Naive B cell (primary cell): ENCODE results near the gene GCH1. TPM values are rescaled to one million over a fixed set of nuclear protein-coding genes. Genes with fewer than 3 reads are reported as not detected.

Experiments
- ATAC-seq, 2 donors: fragments of 150-1000 bp; cut with Tn5 transposase; 2 replicates each; pipeline ENCODE4 v1.10.0; 2021; ENCODE audit warnings: low read depth in 2 of 2, mild to moderate bottlenecking in 2 of 2, moderate library complexity in 2 of 2
- DNase-seq: peaks from one replicate; pipeline ENCODE4 v3.0.0; 2022
- H3K27ac Mint-ChIP-seq, 6 donors: one replicate each; pipeline ENCODE4 v1.8.0; 2020 to 2022; ENCODE audit warnings: mild to moderate bottlenecking in 6 of 6, mixed read lengths in 6 of 6, moderate library complexity in 5 of 6, inconsistent platforms in 2 of 6
- H3K27me3 Mint-ChIP-seq, 3 donors: one replicate each; pipeline ENCODE4 v1.8.0; 2021 to 2022; ENCODE audit warnings: mixed read lengths in 3 of 3, mild to moderate bottlenecking in 1 of 3
- H3K36me3 Mint-ChIP-seq, 2 donors: one replicate each; pipeline ENCODE4 v1.8.0; 2020 to 2022; ENCODE audit warnings: mixed read lengths in 2 of 2, inconsistent platforms in 1 of 2, mild to moderate bottlenecking in 1 of 2
- H3K4me1 Mint-ChIP-seq, 3 donors: one replicate each; pipeline ENCODE4 v1.8.0; 2020 to 2022; ENCODE audit warnings: mixed read lengths in 3 of 3, inconsistent platforms in 1 of 3, mild to moderate bottlenecking in 1 of 3, moderate library complexity in 1 of 3
- H3K4me3 Mint-ChIP-seq, 8 donors: one replicate each; pipeline ENCODE4 v1.8.0; 2020 to 2022; ENCODE audit warnings: mild to moderate bottlenecking in 8 of 8, mixed read lengths in 8 of 8, moderate library complexity in 8 of 8, inconsistent platforms in 2 of 8
- H3K9me3 Mint-ChIP-seq, 7 donors: one replicate each; pipeline ENCODE4 v1.8.0; 2020 to 2022; ENCODE audit warnings: mixed read lengths in 7 of 7, mild to moderate bottlenecking in 5 of 7, inconsistent platforms in 2 of 7, moderate library complexity in 1 of 7
- polyA plus RNA-seq, 6 donors: library from polyadenylated mRNA; unstranded; fragments of 300-500 nt; fragmentation: Illumina TruSeq; gene quantifications; one replicate each; pipeline ENCODE4 v1.2.3, GENCODE V29; 2021; ENCODE audit warnings: low read depth in 6 of 6

The GCH1 gene
- polyA plus RNA-seq, 6 donors from 2014 or later, result 18.8 to 31.2 (median 27.8) TPM

DNA sequence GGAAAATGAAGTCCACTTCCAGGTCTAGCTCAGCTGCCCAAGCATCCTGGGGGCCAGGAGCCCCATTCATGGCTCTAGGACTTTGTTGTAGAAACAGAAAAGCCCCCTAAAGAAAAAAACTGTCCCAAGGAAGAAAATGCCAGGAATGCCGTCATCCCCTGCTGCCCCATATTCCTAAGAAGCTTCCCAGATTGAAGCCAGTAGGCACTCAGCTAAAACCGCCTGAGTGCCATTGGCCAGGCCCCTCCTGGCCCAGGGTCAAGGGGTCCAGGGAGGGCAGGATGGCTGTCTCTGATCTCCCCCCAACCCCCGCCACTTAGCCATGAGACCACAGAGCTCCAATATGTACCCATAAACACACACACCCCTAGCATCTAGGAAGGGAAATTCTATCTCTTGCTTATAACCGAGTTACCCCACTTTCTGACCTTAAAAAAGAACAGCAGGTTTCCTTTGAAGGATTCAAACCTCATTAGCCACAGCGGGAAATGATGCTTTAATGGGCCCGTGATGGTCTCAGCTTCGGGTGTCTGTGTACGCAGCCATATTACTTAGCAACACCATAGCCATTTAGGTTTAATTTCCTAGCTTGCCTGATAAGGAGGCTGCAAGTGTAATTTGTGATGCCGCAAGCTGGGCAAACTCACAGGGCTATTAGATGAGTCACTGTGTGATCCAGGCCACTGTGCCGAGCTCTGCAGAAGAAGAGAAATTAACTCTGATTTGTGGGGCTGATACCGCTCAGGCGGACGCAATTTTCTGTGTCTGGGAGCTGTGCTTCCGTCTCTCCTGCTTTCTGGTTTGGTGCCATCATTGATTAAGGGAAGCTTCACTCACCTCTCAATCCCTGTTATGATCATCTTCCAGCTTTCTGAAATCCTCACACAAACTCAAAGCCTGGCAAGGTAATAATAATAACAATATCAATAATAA is 84.2 kb downstream of the GCH1 start:
- Mint-ChIP-seq H3K36me3 (peaks cover 0 to 5% of the 10 kb centered on the region in 2 donors), H3K4me1 (no peaks in the 10 kb centered on the region), H3K27ac (peak overlapping the region in 1 of 6 donors; percentile 30), H3K27me3 (peaks cover 0 to 25% (median 12%) of the 10 kb centered on the region in 3 donors), H3K4me3 (no peak overlapping the region), H3K9me3 (peaks cover 1 to 13% (median 5%) of the 10 kb centered on the region in 7 donors)
- ATAC-seq, result no peak
- DNase-seq, result no peak

DNA sequence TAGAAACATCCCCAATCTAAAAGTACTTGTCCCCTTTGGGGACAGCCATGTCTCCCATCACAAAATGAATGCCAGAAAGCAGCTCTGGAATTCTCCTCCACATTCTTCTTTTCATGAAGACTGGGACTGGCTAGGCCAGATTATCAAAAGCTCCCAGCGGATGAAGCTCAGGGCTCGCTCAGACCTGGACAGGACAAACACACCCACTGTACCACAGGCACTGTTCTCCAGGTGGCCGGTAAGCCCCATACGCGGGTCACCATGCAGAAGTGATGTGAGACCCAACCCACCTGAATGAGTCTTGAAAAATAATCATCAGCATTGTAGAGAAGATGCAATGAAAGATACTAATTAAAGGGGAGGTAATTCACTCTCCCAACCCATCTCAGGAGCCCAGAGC is 85.1 kb downstream of the GCH1 start:
- H3K27me3 Mint-ChIP-seq, result peaks cover 0 to 25% (median 12%) of the 10 kb centered on the region in 3 donors
- H3K4me1 Mint-ChIP-seq, result no peaks in the 10 kb centered on the region
- H3K9me3 Mint-ChIP-seq, result peaks cover 0 to 4% (median 2%) of the 10 kb centered on the region in 7 donors
- no peak for ATAC-seq
- no peak overlapping the region for H3K4me3 Mint-ChIP-seq
- peaks cover 0 to 3% of the 10 kb centered on the region in 2 donors for H3K36me3 Mint-ChIP-seq
- H3K27ac Mint-ChIP-seq, result no peak overlapping the region
- no peak for DNase-seq

DNA sequence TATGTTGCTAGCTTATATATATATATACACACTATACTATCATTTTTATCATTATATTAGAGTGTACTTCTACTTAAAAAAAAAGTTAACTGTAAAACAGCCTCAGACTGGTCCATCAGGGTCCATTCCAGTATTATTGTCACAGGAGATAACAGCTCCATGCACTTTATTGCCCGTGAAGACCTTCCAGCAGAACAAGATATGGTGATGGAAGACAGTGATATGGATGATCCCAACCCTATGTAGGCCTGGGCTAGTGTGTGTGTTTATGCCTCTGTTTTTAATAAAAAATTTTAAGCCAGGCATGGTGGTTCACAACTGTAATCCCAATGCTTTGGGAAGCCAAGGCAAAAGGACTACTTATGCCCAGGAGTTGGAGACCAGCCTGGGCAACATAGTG is 86.2 kb downstream of the GCH1 start:
- Mint-ChIP-seq H3K27me3 (peaks cover 0 to 25% (median 12%) of the 10 kb centered on the region in 3 donors), H3K4me1 (no peaks in the 10 kb centered on the region), H3K27ac (peak overlapping the region in 1 of 6 donors; percentile 48), H3K4me3 (no peak overlapping the region), H3K36me3 (no peaks in the 10 kb centered on the region), H3K9me3 (no peaks in the 10 kb centered on the region)
- ATAC-seq (no peak), DNase-seq (no peak)

DNA sequence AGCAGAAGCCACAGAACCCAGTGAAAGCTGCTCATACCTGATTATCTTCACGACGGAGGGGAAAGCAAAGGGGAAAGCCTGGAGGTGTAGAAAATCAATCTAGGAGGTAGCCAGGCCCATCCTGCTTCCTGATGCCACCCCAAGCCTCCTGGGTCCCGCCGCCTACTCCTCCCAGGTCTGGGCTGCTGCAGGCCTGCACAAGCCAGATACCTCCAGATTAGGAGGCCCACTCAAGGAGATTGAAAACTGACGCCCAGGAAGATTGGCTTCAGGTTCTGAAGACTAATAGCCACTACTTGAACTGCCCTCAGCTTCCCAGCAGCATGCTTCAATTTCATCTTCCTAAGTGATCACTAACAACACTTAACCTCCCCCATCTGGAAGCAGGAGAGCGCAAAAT is 87.1 kb downstream of the GCH1 start:
- Mint-ChIP-seq H3K4me3 (no peak overlapping the region), H3K27me3 (peaks cover 0 to 22% (median 10%) of the 10 kb centered on the region in 3 donors), H3K36me3 (no peaks in the 10 kb centered on the region), H3K27ac (peak overlapping the region in 2 of 6 donors; percentile 20 to 73), H3K9me3 (no peaks in the 10 kb centered on the region), H3K4me1 (no peaks in the 10 kb centered on the region)
- ATAC-seq (no peak), DNase-seq (no peak)

DNA sequence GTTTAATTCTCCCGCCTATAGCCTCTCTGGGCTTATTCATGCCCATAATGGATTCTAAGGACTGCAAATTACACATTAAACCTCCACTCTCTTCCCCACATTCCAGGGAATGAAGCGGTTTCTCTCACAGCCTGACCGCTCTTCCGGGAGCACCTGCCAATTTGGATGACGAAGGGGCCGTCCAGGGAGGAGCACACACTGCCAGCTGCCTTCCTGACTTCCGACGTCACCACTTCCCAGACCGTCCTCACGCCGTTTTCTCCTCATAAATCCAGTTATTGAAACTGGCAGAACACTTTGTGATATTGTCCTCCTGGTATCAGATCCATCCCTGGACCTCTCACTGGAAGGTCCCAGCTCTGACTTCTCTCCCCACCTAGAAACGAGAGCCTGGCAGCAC is 87.6 kb downstream of the GCH1 start:
- Mint-ChIP-seq H3K4me3 (no peak overlapping the region), H3K4me1 (no peaks in the 10 kb centered on the region), H3K9me3 (no peaks in the 10 kb centered on the region), H3K27me3 (peaks cover 0 to 17% (median 5%) of the 10 kb centered on the region in 3 donors), H3K36me3 (no peaks in the 10 kb centered on the region), H3K27ac (peak overlapping the region in 1 of 6 donors; percentile 73)
- no peak for DNase-seq
- ATAC-seq, result no peak

DNA sequence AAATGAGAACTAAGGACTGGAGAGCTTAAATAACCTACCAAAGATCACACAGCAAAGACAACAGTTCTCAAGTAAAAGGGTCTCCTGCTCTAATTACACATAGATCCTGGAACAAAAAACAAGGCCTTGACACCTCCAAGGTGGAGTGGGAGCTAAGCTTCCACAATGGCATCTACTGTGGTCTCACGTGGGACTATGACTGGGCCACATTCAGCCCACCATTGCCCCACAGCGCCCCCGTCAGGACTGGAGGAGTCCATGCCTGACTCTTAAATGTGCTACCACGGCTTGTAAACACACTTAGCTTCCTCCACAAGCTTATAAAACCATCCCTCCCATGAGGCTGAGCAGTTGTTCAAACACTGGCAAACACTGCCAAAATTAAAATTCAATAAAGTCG is 88.5 kb downstream of the GCH1 start:
- ATAC-seq, result no peak
- Mint-ChIP-seq H3K27ac (no peak overlapping the region), H3K36me3 (no peaks in the 10 kb centered on the region), H3K4me3 (no peak overlapping the region), H3K27me3 (peaks cover 0 to 8% (median 0%) of the 10 kb centered on the region in 3 donors), H3K9me3 (no peaks in the 10 kb centered on the region), H3K4me1 (no peaks in the 10 kb centered on the region)
- no peak for DNase-seq

DNA sequence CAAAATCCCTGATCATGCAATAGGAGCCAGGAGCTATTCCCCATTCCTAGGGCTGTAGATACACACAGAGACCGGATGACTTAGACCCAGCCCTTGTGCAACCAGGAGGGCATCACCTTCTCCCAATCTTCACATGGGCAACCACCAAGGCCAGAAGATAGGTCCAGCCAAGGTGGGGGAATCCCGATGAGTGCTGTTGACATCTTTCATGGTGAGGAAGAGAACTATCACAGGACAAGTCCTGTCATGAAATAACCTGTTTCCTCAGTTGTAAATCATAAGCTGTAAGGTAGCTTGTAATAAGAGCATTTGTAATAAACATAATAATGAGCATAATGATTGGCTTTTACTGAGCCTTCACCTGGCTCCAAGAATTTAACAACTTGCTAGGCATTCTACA is 89.5 kb downstream of the GCH1 start:
- H3K9me3 Mint-ChIP-seq, result no peaks in the 10 kb centered on the region
- H3K36me3 Mint-ChIP-seq, result no peaks in the 10 kb centered on the region
- H3K4me3 Mint-ChIP-seq, result no peak overlapping the region
- ATAC-seq (no peak), DNase-seq (no peak)
- H3K27me3 Mint-ChIP-seq, result peaks cover 0 to 8% (median 0%) of the 10 kb centered on the region in 3 donors
- peak overlapping the region in 1 of 6 donors; percentile 10 for H3K27ac Mint-ChIP-seq
- no peaks in the 10 kb centered on the region for H3K4me1 Mint-ChIP-seq

DNA sequence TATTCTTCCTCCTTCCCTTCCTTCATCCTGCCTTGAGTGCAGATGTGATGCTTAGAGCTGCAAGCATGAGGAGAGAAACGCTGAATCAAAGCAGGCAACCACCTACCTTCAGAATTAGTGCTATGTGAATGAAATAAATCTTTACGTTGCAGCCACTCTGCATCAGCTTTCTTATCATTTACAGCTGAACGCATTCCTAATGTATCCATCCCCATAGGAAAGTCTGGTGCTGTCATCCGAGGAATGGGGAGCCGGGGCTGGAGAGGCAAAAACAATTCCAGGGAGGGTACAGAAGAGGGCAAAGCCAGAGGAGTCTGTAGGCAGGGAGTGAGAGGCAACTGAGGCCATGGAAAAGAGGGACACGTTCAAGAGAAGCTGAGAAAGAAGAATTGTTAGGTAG is 90.0 kb downstream of the GCH1 start:
- Mint-ChIP-seq H3K27me3 (peaks cover 0 to 8% (median 0%) of the 10 kb centered on the region in 3 donors), H3K4me3 (peak overlapping the region in 1 of 8 donors; percentile 42)
- no peak for ATAC-seq

DNA sequence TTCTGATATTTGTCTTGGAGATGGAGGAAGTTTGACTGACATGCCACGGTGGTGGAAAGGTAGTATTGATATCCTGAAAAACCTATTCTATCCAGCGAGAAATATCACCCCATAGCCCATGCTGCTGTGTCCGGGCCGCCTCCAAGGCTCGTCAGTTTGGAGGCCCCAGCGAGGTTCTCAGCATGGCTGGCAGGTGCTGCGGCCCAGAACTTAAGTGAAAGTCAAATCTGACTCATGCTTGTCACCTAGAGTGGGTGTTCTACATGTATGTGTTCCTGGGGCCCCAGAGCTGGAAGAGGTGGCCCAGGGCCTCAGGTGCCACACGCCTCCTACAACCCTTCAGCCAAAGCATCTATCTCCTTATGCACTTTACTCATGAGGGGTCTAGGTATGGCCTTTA is 92.9 kb downstream of the GCH1 start:
- no peaks in the 10 kb centered on the region for H3K9me3 Mint-ChIP-seq
- no peak for ATAC-seq
- DNase-seq, result no peak
- H3K4me3 Mint-ChIP-seq, result no peak overlapping the region
- H3K36me3 Mint-ChIP-seq, result no peaks in the 10 kb centered on the region
- peaks cover 8 to 11% (median 10%) of the 10 kb centered on the region in 3 donors for H3K27me3 Mint-ChIP-seq
- peaks cover 6 to 12% (median 7%) of the 10 kb centered on the region in 3 donors for H3K4me1 Mint-ChIP-seq
- peak overlapping the region in 1 of 6 donors; percentile 5 for H3K27ac Mint-ChIP-seq

More for the DNA sequence above, 90.0 kb downstream of the GCH1 start:
- Mint-ChIP-seq H3K4me1 (no peaks in the 10 kb centered on the region), H3K27ac (no peak overlapping the region), H3K9me3 (no peaks in the 10 kb centered on the region), H3K36me3 (no peaks in the 10 kb centered on the region)
- no peak for DNase-seq

DNA sequence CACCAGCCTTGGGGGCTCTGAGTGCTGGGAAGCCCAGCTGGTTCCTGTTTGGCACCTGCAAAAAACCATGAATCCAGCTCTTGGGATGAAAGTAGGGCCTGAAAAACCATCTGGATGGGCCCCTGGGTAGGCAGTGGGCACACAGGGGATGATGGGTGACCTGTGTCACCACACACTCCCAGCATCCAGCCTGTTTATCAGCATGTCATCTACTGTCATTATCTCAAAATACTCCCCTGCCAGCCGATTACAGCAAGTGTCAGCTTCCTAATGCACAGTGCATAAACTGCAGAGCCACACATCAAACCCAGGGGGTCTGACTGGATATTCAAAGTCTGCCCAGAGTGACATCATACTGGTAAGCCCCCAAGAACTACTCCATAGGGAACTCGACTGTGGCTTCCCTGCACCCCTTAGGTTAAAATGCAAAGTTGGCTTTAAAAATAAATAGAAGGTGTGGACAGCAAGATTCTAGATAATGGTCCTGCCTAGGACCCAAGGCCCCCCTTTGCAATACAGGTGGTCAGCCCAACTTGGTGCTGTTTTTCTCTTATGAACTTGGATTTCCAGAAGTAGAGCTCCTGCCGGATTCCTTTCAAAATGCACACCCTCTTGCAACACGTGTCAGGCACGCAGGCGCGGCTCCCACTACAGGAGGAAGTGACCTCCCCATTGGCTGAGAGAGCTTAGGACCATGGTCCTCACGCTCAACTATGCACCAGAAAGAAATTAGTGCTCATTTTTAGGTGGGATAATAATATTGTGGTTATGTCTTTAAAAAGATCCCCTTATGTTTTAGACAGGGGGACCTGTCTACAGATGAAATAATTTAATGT is 94.1 kb downstream of the GCH1 start:
- Mint-ChIP-seq H3K9me3 (no peaks in the 10 kb centered on the region), H3K27me3 (peaks cover 8 to 19% (median 16%) of the 10 kb centered on the region in 3 donors), H3K4me1 (peaks cover 6 to 12% (median 7%) of the 10 kb centered on the region in 3 donors), H3K27ac (no peak overlapping the region), H3K36me3 (no peaks in the 10 kb centered on the region), H3K4me3 (no peak overlapping the region)
- ATAC-seq (no peak), DNase-seq (no peak)

DNA sequence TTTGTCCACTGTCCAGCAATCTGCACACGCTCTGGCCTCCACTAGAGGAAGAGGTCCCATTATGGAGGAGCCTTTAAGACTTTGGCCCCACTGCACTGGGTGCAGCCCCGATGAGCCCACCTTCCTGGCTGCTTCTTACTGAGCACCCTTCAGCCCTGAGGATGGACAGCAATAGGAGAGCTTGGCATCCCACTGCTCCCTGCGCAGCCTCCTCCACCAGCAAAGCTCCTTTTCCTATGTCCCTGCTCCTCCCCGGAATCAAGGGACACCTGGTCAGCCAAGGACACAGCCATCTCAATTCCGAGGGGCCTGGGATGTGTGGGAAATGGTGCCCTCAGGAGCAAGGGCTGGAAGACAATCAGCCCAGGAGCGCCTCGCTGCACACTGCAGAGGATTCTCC is 94.7 kb downstream of the GCH1 start:
- DNase-seq, result no peak
- Mint-ChIP-seq H3K27ac (no peak overlapping the region), H3K4me1 (peaks cover 6 to 12% (median 7%) of the 10 kb centered on the region in 3 donors), H3K27me3 (peaks cover 8 to 19% (median 16%) of the 10 kb centered on the region in 3 donors), H3K9me3 (no peaks in the 10 kb centered on the region), H3K4me3 (no peak overlapping the region), H3K36me3 (no peaks in the 10 kb centered on the region)
- ATAC-seq, result no peak

DNA sequence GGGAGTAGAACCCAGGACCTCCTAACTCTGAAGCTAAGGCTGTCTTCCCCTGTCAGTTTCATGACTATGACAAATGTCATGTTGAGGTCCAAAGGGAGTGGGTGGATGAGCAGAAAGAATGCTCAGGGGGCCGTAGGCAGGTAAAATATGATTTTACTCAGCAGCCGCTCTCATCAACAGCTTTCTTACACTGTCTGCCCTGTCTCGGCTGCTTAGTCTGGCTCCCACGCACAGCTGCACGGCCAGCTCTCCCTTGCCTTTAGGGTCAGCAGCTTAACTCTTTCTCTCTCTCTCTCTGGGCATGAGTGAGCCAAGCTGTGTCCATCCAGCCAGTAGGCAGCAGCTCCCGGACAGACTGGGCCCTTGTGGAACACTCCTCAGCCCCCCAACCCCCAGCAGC is 95.2 kb downstream of the GCH1 start:
- no peaks in the 10 kb centered on the region for H3K9me3 Mint-ChIP-seq
- no peaks in the 10 kb centered on the region for H3K36me3 Mint-ChIP-seq
- peaks cover 8 to 19% (median 16%) of the 10 kb centered on the region in 3 donors for H3K27me3 Mint-ChIP-seq
- DNase-seq, result no peak
- no peak for ATAC-seq
- H3K4me3 Mint-ChIP-seq, result no peak overlapping the region
- H3K27ac Mint-ChIP-seq, result no peak overlapping the region
- H3K4me1 Mint-ChIP-seq, result peaks cover 6 to 12% (median 7%) of the 10 kb centered on the region in 3 donors

DNA sequence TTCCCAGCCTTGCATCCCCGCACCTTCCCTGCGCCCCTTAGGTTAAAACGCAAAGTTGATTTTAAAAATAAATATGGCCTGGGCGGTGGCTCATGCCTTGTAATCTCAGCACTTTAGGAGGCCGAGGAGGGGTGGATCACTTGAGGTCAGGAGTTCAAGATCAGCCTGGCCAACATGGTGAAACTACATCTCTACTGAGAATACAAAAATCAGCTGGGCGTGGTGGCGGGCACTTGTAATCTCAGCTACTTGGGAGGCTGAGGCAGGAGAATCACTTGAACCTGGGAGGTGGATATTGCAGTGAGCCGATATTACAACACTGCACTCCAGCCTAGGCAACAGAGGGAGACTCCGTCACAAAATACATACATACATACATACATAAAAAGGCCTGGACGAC is 96.0 kb downstream of the GCH1 start:
- H3K4me1 Mint-ChIP-seq, result peaks cover 6 to 12% (median 7%) of the 10 kb centered on the region in 3 donors
- ATAC-seq, result no peak
- peaks cover 0 to 2% of the 10 kb centered on the region in 2 donors for H3K36me3 Mint-ChIP-seq
- no peak overlapping the region for H3K4me3 Mint-ChIP-seq
- no peak overlapping the region for H3K27ac Mint-ChIP-seq
- H3K27me3 Mint-ChIP-seq, result peaks cover 8 to 19% (median 16%) of the 10 kb centered on the region in 3 donors
- peaks cover 0 to under 1% (median 0%) of the 10 kb centered on the region in 7 donors for H3K9me3 Mint-ChIP-seq
- DNase-seq, result no peak
